HEK293T (cell line): ENCODE results near the gene DELE1.
"Not testable (repeated sequence)": the region's sequence is repeated elsewhere in the genome, so short reads cannot be mapped to it uniquely, and the experiment has no call there.

Experiments used
- CTCF ChIA-PET: fragments of 350-600 bp; formaldehyde crosslinking; extraction: SDS; loops from one replicate; lab custom pipeline; 2021; ENCODE audit warnings: antibody characterized with exemption, inconsistent platforms; lab: Yijun Ruan, JAX
- POLR2A ChIA-PET: fragments of 350-600 bp; formaldehyde crosslinking; extraction: SDS; loops from one replicate; lab custom pipeline; 2020; ENCODE audit warnings: antibody characterized with exemption, inconsistent platforms; lab: Yijun Ruan, JAX
- DNase-seq: peaks from one replicate; pipeline ENCODE4 v3.0.0; 2012; ENCODE audit warnings: mixed read lengths; ENCODE audit errors: extremely low spot score
- ARNT ChIP-seq: fragments of 450-650 bp; IDR thresholded peaks from 2 replicates; pipeline ENCODE4 v1.6.1; 2017; ENCODE audit warnings: mild to moderate bottlenecking
- BHLHE40 ChIP-seq: fragments of 450-650 bp; IDR thresholded peaks from 2 replicates; pipeline ENCODE4 v1.6.1; 2016; ENCODE audit warnings: mild to moderate bottlenecking, moderate library complexity, borderline replicate concordance
- CTBP1 ChIP-seq: fragments of 450-650 bp; IDR thresholded peaks from 2 replicates; pipeline ENCODE4 v1.6.1; 2016; ENCODE audit warnings: borderline replicate concordance
- ELF4 ChIP-seq: fragments of 450-650 bp; IDR thresholded peaks from 2 replicates; pipeline ENCODE4 v1.6.1; 2017; ENCODE audit warnings: antibody characterized with exemption
- FOXA1 ChIP-seq: fragments of 450-650 bp; IDR thresholded peaks from 2 replicates; pipeline ENCODE4 v1.6.1; 2016; ENCODE audit warnings: mild to moderate bottlenecking
- FOXK2 ChIP-seq: fragments of 450-650 bp; IDR thresholded peaks from 2 replicates; pipeline ENCODE4 v1.6.1; 2016; ENCODE audit warnings: mild to moderate bottlenecking
- FOXM1 ChIP-seq: fragments of 450-650 bp; IDR thresholded peaks from 2 replicates; pipeline ENCODE4 v1.6.1; 2017; ENCODE audit warnings: mild to moderate bottlenecking, borderline replicate concordance
- HDGF ChIP-seq: fragments of 450-650 bp; IDR thresholded peaks from 2 replicates; pipeline ENCODE4 v1.6.1; 2017; ENCODE audit warnings: antibody characterized with exemption, borderline replicate concordance
- L3MBTL2 ChIP-seq: fragments of 450-650 bp; conservative IDR thresholded peaks from 2 replicates; pipeline ENCODE4 v1.6.1; 2016; ENCODE audit warnings: mild to moderate bottlenecking
- LEF1 ChIP-seq: fragments of 450-650 bp; IDR thresholded peaks from 2 replicates; pipeline ENCODE4 v1.6.1; 2017; ENCODE audit warnings: mild to moderate bottlenecking, borderline replicate concordance
- NFRKB ChIP-seq: fragments of 450-650 bp; IDR thresholded peaks from 2 replicates; pipeline ENCODE4 v1.6.1; 2016; ENCODE audit warnings: mild to moderate bottlenecking, moderate library complexity
- SP1 ChIP-seq: fragments of 450-650 bp; IDR thresholded peaks from 2 replicates; pipeline ENCODE4 v1.6.1; 2017
- SUZ12 ChIP-seq: fragments of 450-650 bp; IDR thresholded peaks from 2 replicates; pipeline ENCODE4 v1.6.1; 2016; ENCODE audit warnings: mild to moderate bottlenecking
- TARDBP ChIP-seq: fragments of 450-650 bp; IDR thresholded peaks from 2 replicates; pipeline ENCODE4 v1.6.1; 2016
- ZNF384 ChIP-seq: fragments of 450-650 bp; IDR thresholded peaks from 2 replicates; pipeline ENCODE4 v1.6.1; 2016
- TF ChIP-seq, protein P1 (sequence below): fragments of 450-650 bp; IDR thresholded peaks from 2 replicates; pipeline ENCODE4 v1.6.1; 2016

DELE1 gene

DNA sequence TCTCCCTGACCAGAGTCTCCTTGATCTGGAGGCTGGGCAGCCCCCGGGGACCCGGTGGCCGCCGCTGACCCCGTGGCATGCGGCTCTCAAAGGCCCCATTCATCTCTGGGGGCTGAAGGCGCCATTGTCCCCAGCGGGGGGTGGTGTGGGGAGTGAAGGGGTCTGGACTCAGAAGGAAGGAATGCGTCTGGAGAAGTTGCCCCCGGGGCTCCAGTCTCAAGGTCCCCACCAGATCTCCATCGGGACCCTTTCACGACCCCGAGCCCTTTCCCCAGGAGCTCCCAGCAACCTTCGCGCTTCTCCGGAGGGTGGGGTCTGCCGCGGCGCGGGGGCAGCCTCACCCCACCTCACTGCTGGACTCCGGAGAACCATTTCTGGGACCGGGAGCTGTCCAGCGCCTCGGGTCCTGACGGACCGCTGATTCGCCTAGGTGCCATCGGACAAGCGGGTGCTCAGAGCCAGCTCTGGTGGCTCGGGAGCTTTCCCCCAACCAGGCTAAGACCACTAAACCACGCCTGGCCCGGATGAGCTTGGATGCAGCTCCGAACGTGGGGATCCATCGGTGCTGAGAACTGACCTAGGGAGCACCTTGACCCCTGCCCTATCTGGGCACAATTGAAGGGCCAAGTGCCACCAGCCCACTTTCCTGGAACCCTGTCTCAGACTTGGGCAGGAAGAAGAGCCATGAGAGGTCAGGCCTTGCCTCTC is 40.3 kb upstream of the DELE1 start:
- DNase-seq, result peak; percentile 27
- TF ChIP-seq ELF4 (no peak), FOXM1 (no peak), TARDBP (no peak), SUZ12 (no peak), HDGF (no peak), FOXA1 (no peak), CTBP1 (no peak), SP1 (no peak), ARNT (no peak), LEF1 (no peak), BHLHE40 (no peak)
- TF ChIP-seq, protein P1, sequence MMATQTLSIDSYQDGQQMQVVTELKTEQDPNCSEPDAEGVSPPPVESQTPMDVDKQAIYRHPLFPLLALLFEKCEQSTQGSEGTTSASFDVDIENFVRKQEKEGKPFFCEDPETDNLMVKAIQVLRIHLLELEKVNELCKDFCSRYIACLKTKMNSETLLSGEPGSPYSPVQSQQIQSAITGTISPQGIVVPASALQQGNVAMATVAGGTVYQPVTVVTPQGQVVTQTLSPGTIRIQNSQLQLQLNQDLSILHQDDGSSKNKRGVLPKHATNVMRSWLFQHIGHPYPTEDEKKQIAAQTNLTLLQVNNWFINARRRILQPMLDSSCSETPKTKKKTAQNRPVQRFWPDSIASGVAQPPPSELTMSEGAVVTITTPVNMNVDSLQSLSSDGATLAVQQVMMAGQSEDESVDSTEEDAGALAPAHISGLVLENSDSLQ, result no peak
- ChIA-PET POLR2A (interaction anchor here (7.4 kb wide), 1 partner anchor 39 kb away, joined by 47 read pairs; the partner anchor contains the start of gene DELE1), CTCF (interaction anchor here (0.8 to 6.3 kb wide), 2 partner anchors 19 to 78 kb away, joined by 3 to 33 read pairs; no protein-coding TSS in a partner anchor)

DNA sequence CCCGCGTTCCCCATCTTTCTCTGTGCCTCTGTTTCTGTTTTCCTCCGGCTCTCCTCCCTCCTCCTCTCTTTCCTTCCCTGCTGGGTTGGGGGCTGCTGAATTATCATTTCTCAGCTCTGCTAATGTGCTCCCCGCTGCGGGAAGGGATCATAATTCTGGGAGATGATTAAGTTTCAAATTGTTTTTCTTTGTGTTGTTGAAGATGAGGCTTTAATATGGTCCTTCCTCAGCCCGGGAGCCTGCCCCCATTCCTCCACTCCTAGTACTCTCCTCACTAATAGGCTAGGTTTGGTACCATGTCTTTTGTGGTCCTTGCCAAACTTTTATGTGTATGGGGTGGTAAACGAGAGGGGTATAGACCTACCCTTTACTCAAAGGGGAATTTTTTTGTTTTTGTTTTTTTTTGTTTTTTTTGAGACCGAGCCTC is 39.8 kb upstream of the DELE1 start:
- POLR2A ChIA-PET, result interaction anchor here (7.4 kb wide), 1 partner anchor 39 kb away, joined by 47 read pairs; the partner anchor contains the start of gene DELE1
- CTCF ChIA-PET, result interaction anchor here (6.3 kb wide), 1 partner anchor 77 kb away, joined by 33 read pairs; no protein-coding TSS in a partner anchor
- no peak for TF ChIP-seq LEF1
- TF ChIP-seq ZNF384, result no peak
- no peak for TF ChIP-seq ELF4
- TF ChIP-seq TARDBP, result no peak
- no peak for TF ChIP-seq FOXA1
- no peak for TF ChIP-seq HDGF
- no peak for TF ChIP-seq L3MBTL2
- TF ChIP-seq CTBP1, result no peak
- no peak for TF ChIP-seq BHLHE40
- TF ChIP-seq SUZ12, result no peak
- TF ChIP-seq NFRKB, result no peak
- TF ChIP-seq, protein P1, result no peak
- no peak for TF ChIP-seq ARNT
- no peak for TF ChIP-seq FOXM1
- DNase-seq, result no peak

DNA sequence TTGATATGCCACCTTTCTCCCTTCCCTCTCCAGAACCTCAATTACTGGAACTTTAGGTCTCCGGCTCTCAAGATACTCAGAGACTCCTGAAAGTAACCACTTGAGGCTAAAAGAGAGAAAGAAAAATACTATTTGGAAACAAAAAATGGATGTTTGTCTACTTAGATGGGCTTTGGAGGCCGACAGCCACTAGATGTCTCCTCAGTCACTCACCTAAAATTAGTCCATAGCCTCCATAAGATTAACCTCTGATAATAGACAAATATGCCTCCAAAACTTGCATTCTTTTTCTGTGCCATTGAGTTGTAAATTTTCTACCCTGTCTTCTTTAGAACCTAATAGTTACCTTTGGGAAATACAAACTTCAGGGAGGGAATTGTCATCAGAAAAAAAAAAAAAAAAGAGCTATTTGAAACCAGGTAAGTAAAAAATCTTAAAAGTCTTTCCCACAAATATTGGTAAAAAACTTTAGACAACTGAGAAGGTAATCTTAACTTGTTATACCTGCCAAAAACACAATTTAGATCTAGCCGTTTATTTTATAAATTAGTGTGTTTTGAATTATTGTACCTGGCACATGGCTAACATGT is 34.3 kb upstream of the DELE1 start:
- DNase-seq, result no peak

DNA sequence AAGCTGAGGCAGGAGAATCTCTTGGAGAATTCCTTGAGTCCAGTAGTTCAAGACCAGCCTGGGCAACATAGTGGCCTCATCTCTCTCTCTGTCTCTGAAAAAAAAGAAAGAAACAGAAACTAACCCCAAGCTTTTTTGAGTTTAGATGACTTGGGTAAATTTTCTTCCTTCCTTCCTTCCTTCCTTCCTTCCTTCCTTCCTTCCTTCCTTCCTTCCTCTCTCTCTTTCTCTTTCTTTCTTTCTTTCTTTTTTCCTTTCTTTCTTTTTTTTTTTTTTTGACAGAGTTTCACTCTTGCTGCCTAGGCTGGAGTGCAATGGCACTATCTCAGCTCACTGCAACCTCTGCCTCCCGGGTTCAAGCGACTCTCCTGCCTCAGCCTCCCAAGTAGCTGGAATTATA is 33.2 kb upstream of the DELE1 start:
- CTCF ChIA-PET, result interaction anchor here (1.0 to 2.1 kb wide), 7 partner anchors 9 to 75 kb away, joined by 3 to 14 read pairs (median 5); partner anchors contain the start of gene PCDH1
- DNase-seq, result not testable (repeated sequence)
- POLR2A ChIA-PET, result interaction anchor here (0.6 to 1.6 kb wide), 3 partner anchors 33 to 808 kb away, joined by 3 to 5 read pairs (median 3); partner anchors contain the start of gene DELE1

More for the DNA sequence above, 34.3 kb upstream of the DELE1 start:
- CTCF ChIA-PET, result interaction anchor here (0.8 to 2.1 kb wide), 5 partner anchors 8 to 221 kb away, joined by 3 to 7 read pairs (median 5); no protein-coding TSS in a partner anchor
- TF ChIP-seq NFRKB (no peak), BHLHE40 (no peak), HDGF (no peak), FOXK2 (no peak)
- TF ChIP-seq, protein P1, result no peak
- POLR2A ChIA-PET, result interaction anchor here (1.6 kb wide), 1 partner anchor 34 kb away, joined by 5 read pairs; the partner anchor contains the start of gene DELE1

DNA sequence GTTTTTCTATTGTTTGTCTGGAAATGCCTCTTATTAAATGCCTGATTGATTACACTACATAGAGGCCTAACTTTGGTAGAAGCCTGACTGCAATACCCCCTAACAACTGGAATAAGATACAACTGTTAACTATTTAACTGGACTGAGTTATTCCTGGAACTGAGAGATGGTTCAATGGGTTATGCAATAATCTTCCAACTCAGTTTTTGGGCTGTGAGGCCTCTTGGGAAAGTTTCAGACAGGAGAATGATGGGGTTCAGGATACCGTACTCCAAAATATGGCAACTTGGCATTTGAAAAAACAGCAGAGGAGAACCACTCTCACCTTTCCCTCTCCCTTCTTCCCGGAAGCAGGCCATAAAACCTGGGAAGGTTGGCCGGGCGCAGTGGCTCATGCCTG is 26.2 kb upstream of the DELE1 start:
- ChIA-PET POLR2A (no interaction called here), CTCF (interaction anchor here (0.7 to 3.1 kb wide), 2 partner anchors 18 to 71 kb away, joined by 3 to 12 read pairs; partner anchors contain the start of gene PCDH1)

More for the DNA sequence above, 26.2 kb upstream of the DELE1 start:
- no peak for DNase-seq
- no peak for TF ChIP-seq BHLHE40
- no peak for TF ChIP-seq FOXM1
- TF ChIP-seq LEF1, result no peak
- no peak for TF ChIP-seq TARDBP
- TF ChIP-seq L3MBTL2, result no peak
- no peak for TF ChIP-seq SP1
- no peak for TF ChIP-seq ARNT
- TF ChIP-seq NFRKB, result no peak
- no peak for TF ChIP-seq FOXA1
- no peak for TF ChIP-seq ELF4
- TF ChIP-seq CTBP1, result no peak
- TF ChIP-seq SUZ12, result no peak
- TF ChIP-seq HDGF, result no peak
- TF ChIP-seq FOXK2, result no peak
- TF ChIP-seq, protein P1, result no peak
- TF ChIP-seq ZNF384, result no peak
